Measurements from ENCODE around the gene SLC12A5.

DNA sequence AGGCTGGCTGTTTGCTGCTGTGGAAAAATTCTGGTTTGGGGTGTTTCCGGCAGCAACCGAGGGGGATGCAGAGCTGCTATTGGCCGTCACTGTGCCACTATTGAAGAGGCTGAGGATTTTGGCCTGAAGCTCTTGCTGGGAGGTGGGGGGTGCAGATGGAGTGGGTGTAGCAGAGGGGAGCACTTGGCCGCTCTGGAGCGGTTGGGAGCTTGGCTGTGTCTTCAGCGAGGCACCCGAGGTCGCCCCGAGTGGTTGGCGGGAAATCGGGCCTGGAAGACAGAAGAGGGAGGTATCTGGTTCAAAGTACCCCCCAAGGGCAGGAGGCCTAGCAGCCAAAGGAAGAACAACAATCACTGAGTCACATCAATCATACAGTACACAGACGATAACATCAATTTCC is 33.6 kb downstream of the SLC12A5 start:
- TF ChIP-seq, protein P1, sequence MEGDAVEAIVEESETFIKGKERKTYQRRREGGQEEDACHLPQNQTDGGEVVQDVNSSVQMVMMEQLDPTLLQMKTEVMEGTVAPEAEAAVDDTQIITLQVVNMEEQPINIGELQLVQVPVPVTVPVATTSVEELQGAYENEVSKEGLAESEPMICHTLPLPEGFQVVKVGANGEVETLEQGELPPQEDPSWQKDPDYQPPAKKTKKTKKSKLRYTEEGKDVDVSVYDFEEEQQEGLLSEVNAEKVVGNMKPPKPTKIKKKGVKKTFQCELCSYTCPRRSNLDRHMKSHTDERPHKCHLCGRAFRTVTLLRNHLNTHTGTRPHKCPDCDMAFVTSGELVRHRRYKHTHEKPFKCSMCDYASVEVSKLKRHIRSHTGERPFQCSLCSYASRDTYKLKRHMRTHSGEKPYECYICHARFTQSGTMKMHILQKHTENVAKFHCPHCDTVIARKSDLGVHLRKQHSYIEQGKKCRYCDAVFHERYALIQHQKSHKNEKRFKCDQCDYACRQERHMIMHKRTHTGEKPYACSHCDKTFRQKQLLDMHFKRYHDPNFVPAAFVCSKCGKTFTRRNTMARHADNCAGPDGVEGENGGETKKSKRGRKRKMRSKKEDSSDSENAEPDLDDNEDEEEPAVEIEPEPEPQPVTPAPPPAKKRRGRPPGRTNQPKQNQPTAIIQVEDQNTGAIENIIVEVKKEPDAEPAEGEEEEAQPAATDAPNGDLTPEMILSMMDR (conservative IDR thresholded peaks at IDR 0.05; ENCODE audit: low read depth, low read length) = no peak
- no peak for TF ChIP-seq POLR2A (IDR thresholded peaks at IDR 0.05; ENCODE audit: low read depth, low read length)
- TF ChIP-seq SMC3 (IDR thresholded peaks at IDR 0.05; ENCODE audit: low read depth, low read length) = no peak
- TF ChIP-seq RFX5 (IDR thresholded peaks at IDR 0.05; ENCODE audit: low read depth, low read length) = no peak
- TF ChIP-seq, protein P2, sequence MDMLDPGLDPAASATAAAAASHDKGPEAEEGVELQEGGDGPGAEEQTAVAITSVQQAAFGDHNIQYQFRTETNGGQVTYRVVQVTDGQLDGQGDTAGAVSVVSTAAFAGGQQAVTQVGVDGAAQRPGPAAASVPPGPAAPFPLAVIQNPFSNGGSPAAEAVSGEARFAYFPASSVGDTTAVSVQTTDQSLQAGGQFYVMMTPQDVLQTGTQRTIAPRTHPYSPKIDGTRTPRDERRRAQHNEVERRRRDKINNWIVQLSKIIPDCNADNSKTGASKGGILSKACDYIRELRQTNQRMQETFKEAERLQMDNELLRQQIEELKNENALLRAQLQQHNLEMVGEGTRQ (IDR thresholded peaks at IDR 0.05; ENCODE audit: low read depth, low read length) = no peak
- no peak for TF ChIP-seq BHLHE40 (IDR thresholded peaks at IDR 0.05; ENCODE audit: low read depth, low read length)
- TF ChIP-seq MAFK (IDR thresholded peaks at IDR 0.05; ENCODE audit: low read depth, low read length) = no peak
- TF ChIP-seq MXI1 (IDR thresholded peaks at IDR 0.05; ENCODE audit: borderline replicate concordance, low read depth, low read length) = no peak
- TF ChIP-seq RAD21 (IDR thresholded peaks at IDR 0.05; ENCODE audit: low read length) = no peak
- no peak for TF ChIP-seq MAZ (IDR thresholded peaks at IDR 0.05; ENCODE audit: borderline replicate concordance, low read depth, low read length)
- TF ChIP-seq RCOR1 (IDR thresholded peaks at IDR 0.05; ENCODE audit: insufficient replicate concordance, low read length) = no peak
